ENCODE results near the gene TIFAB.

TIFAB gene

DNA sequence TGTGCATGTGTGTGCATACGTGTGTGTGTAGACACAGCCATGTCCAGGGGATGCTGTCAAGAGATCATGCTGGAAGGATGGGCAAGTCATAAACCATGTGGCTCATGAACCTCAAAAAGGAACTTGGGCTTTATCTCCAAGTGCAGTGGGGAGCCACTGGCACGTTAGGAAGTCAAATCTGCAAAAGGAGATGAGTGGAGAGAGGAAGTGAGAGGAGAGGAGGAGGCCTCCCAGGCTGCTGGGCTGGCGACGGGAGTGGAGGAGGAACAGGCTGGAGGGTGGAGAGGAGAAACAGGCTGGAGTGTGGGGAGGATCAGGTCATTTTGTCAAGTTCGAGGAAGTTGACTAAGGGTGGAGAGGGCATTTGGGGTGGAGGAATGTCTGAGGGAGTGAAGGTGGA, 29.2 kb upstream of the TIFAB start:
- Histone ChIP-seq H3K23ac (ENCODE audit: low read length in 2 of 2) (no peak overlapping the region), H3K14ac (ENCODE audit: low read length in 2 of 2) (no peak overlapping the region), H3K79me1 (replicated peaks; ENCODE audit: low read length, poor library complexity, severe bottlenecking) (no peaks in the 10 kb centered on the region), H3K36me3 (ENCODE audit: control insufficient read depth in 1 of 2, insufficient read depth in 2 of 2, low read depth in 1 of 2, low read length in 2 of 2) (no peaks in the 10 kb centered on the region), H3K27ac (ENCODE audit: low read length, poor library complexity, severe bottlenecking) (no peak overlapping the region), H3K9me3 (ENCODE audit: control insufficient read depth, low read length) (no peaks in the 10 kb centered on the region), H2BK12ac (ENCODE audit: low read length in 2 of 2) (no peak overlapping the region), H2AK5ac (ENCODE audit: low read length, severe bottlenecking) (no peak overlapping the region), H4K8ac (ENCODE audit: low read length) (no peak overlapping the region), H3K9ac (ENCODE audit: low read length) (no peak overlapping the region), H2BK15ac (ENCODE audit: low read depth, poor library complexity, severe bottlenecking) (no peak overlapping the region), H3K4ac (ENCODE audit: low read depth in 1 of 2, low read length in 2 of 2) (no peak overlapping the region), H3K4me3 (ENCODE audit: insufficient read depth in 1 of 2, low read depth in 1 of 2, low read length in 2 of 2) (no peak overlapping the region), H3K27me3 (ENCODE audit: control insufficient read depth in 1 of 2, insufficient read depth in 1 of 2, low read length in 2 of 2) (peaks cover 72 to 84% of the 10 kb centered on the region in 2 experiments), H3K4me2 (ENCODE audit: low read length, poor library complexity, severe bottlenecking) (no peak overlapping the region), H2BK5ac (ENCODE audit: low read depth, low read length, poor library complexity, severe bottlenecking) (no peak overlapping the region), H3K18ac (ENCODE audit: low read depth in 1 of 2, low read length in 2 of 2) (no peak overlapping the region), H2BK120ac (ENCODE audit: low read depth, low read length) (no peak overlapping the region), H4K91ac (ENCODE audit: low read length) (no peak overlapping the region), H3K4me1 (ENCODE audit: control insufficient read depth, insufficient read depth, low read depth, low read length) (no peaks in the 10 kb centered on the region), H2AFZ (ENCODE audit: low read depth, low read length) (no peak overlapping the region)
- DNase-seq, result no peak
- WGBS, result 55% methylated on average over 5 of the region's 5 CpGs

- no peak for DNase-seq
- Histone ChIP-seq H3K27me3 (ENCODE audit: control insufficient read depth in 1 of 2, insufficient read depth in 1 of 2, low read length in 2 of 2) (peaks cover 70 to 84% of the 10 kb centered on the region in 2 experiments), H2AK5ac (ENCODE audit: low read length, severe bottlenecking) (no peak overlapping the region), H3K9ac (ENCODE audit: low read length) (no peak overlapping the region), H4K8ac (ENCODE audit: low read length) (no peak overlapping the region), H2BK5ac (ENCODE audit: low read depth, low read length, poor library complexity, severe bottlenecking) (no peak overlapping the region), H4K91ac (ENCODE audit: low read length) (no peak overlapping the region), H3K18ac (ENCODE audit: low read depth in 1 of 2, low read length in 2 of 2) (no peak overlapping the region), H3K4me1 (ENCODE audit: control insufficient read depth, insufficient read depth, low read depth, low read length) (no peaks in the 10 kb centered on the region), H3K4me3 (ENCODE audit: insufficient read depth in 1 of 2, low read depth in 1 of 2, low read length in 2 of 2) (no peak overlapping the region), H2BK15ac (ENCODE audit: low read depth, poor library complexity, severe bottlenecking) (no peak overlapping the region), H3K9me3 (ENCODE audit: control insufficient read depth, low read length) (no peaks in the 10 kb centered on the region), H2BK120ac (ENCODE audit: low read depth, low read length) (no peak overlapping the region), H2AFZ (ENCODE audit: low read depth, low read length) (no peak overlapping the region), H3K4ac (ENCODE audit: low read depth in 1 of 2, low read length in 2 of 2) (no peak overlapping the region), H3K23ac (ENCODE audit: low read length in 2 of 2) (no peak overlapping the region), H3K14ac (ENCODE audit: low read length in 2 of 2) (no peak overlapping the region), H2BK12ac (ENCODE audit: low read length in 2 of 2) (no peak overlapping the region), H3K36me3 (ENCODE audit: control insufficient read depth in 1 of 2, insufficient read depth in 2 of 2, low read depth in 1 of 2, low read length in 2 of 2) (no peaks in the 10 kb centered on the region), H3K4me2 (ENCODE audit: low read length, poor library complexity, severe bottlenecking) (no peak overlapping the region), H3K79me1 (replicated peaks; ENCODE audit: low read length, poor library complexity, severe bottlenecking) (no peaks in the 10 kb centered on the region), H3K27ac (ENCODE audit: low read length, poor library complexity, severe bottlenecking) (no peak overlapping the region)
- WGBS, result 81% methylated on average over 3 of the region's 5 CpGs
These were observed 28.4 kb upstream of the TIFAB start for GRCh38 chr5:135480511-135480910.

- Histone ChIP-seq H4K91ac (ENCODE audit: low read length) (no peak overlapping the region), H2BK12ac (ENCODE audit: low read length in 2 of 2) (no peak overlapping the region), H3K79me1 (replicated peaks; ENCODE audit: low read length, poor library complexity, severe bottlenecking) (no peaks in the 10 kb centered on the region), H3K4me2 (ENCODE audit: low read length, poor library complexity, severe bottlenecking) (no peak overlapping the region), H3K9ac (ENCODE audit: low read length) (no peak overlapping the region), H2AFZ (ENCODE audit: low read depth, low read length) (no peak overlapping the region), H3K23ac (ENCODE audit: low read length in 2 of 2) (no peak overlapping the region), H3K9me3 (ENCODE audit: control insufficient read depth, low read length) (no peaks in the 10 kb centered on the region), H3K4ac (ENCODE audit: low read depth in 1 of 2, low read length in 2 of 2) (no peak overlapping the region), H2BK120ac (ENCODE audit: low read depth, low read length) (no peak overlapping the region), H3K36me3 (ENCODE audit: control insufficient read depth in 1 of 2, insufficient read depth in 2 of 2, low read depth in 1 of 2, low read length in 2 of 2) (no peaks in the 10 kb centered on the region), H2AK5ac (ENCODE audit: low read length, severe bottlenecking) (no peak overlapping the region), H3K27ac (ENCODE audit: low read length, poor library complexity, severe bottlenecking) (no peak overlapping the region), H2BK15ac (ENCODE audit: low read depth, poor library complexity, severe bottlenecking) (no peak overlapping the region), H2BK5ac (ENCODE audit: low read depth, low read length, poor library complexity, severe bottlenecking) (no peak overlapping the region), H3K4me1 (ENCODE audit: control insufficient read depth, insufficient read depth, low read depth, low read length) (no peaks in the 10 kb centered on the region), H3K4me3 (ENCODE audit: insufficient read depth in 1 of 2, low read depth in 1 of 2, low read length in 2 of 2) (no peak overlapping the region), H3K18ac (ENCODE audit: low read depth in 1 of 2, low read length in 2 of 2) (no peak overlapping the region), H3K14ac (ENCODE audit: low read length in 2 of 2) (no peak overlapping the region), H3K27me3 (ENCODE audit: control insufficient read depth in 1 of 2, insufficient read depth in 1 of 2, low read length in 2 of 2) (peaks cover 78 to 85% of the 10 kb centered on the region in 2 experiments), H4K8ac (ENCODE audit: low read length) (no peak overlapping the region)
- 36% methylated on average over 4 of the region's 4 CpGs for WGBS
- no peak for DNase-seq
These were observed 26.8 kb upstream of the TIFAB start for GRCh38 chr5:135478938-135479337.

GRCh38 chr5:135477613-135478066, 25.5 kb upstream of the TIFAB start:
- Histone ChIP-seq H2BK120ac (ENCODE audit: low read depth, low read length) (no peak overlapping the region), H2AFZ (ENCODE audit: low read depth, low read length) (no peak overlapping the region), H3K9me3 (ENCODE audit: control insufficient read depth, low read length) (no peaks in the 10 kb centered on the region), H3K23ac (ENCODE audit: low read length in 2 of 2) (no peak overlapping the region), H3K27ac (ENCODE audit: low read length, poor library complexity, severe bottlenecking) (no peak overlapping the region), H3K9ac (ENCODE audit: low read length) (no peak overlapping the region), H2BK12ac (ENCODE audit: low read length in 2 of 2) (no peak overlapping the region), H2AK5ac (ENCODE audit: low read length, severe bottlenecking) (no peak overlapping the region), H3K4ac (ENCODE audit: low read depth in 1 of 2, low read length in 2 of 2) (no peak overlapping the region), H2BK15ac (ENCODE audit: low read depth, poor library complexity, severe bottlenecking) (no peak overlapping the region), H3K27me3 (ENCODE audit: control insufficient read depth in 1 of 2, insufficient read depth in 1 of 2, low read length in 2 of 2) (peaks cover 85 to 87% of the 10 kb centered on the region in 2 experiments), H3K14ac (ENCODE audit: low read length in 2 of 2) (peak overlapping the region in 1 of 2 experiments; percentile 82), H2BK5ac (ENCODE audit: low read depth, low read length, poor library complexity, severe bottlenecking) (no peak overlapping the region), H3K4me3 (ENCODE audit: insufficient read depth in 1 of 2, low read depth in 1 of 2, low read length in 2 of 2) (no peak overlapping the region), H3K4me1 (ENCODE audit: control insufficient read depth, insufficient read depth, low read depth, low read length) (no peaks in the 10 kb centered on the region), H3K18ac (ENCODE audit: low read depth in 1 of 2, low read length in 2 of 2) (no peak overlapping the region), H4K91ac (ENCODE audit: low read length) (no peak overlapping the region), H3K36me3 (ENCODE audit: control insufficient read depth in 1 of 2, insufficient read depth in 2 of 2, low read depth in 1 of 2, low read length in 2 of 2) (no peaks in the 10 kb centered on the region), H3K4me2 (ENCODE audit: low read length, poor library complexity, severe bottlenecking) (no peak overlapping the region), H3K79me1 (replicated peaks; ENCODE audit: low read length, poor library complexity, severe bottlenecking) (no peaks in the 10 kb centered on the region), H4K8ac (ENCODE audit: low read length) (no peak overlapping the region)
- WGBS, result 40% methylated on average over 14 of the region's 14 CpGs
- DNase-seq, result no peak
